ENCODE results near the gene B3GNT7. TPM values are rescaled to one million over a fixed set of nuclear protein-coding genes. Genes with fewer than 3 reads are reported as not detected.
A peak's percentile ranks its signal among the peaks of the same experiment; 100 is the strongest.
"Not testable (repeated sequence)": the region's sequence is repeated elsewhere in the genome, so short reads cannot be mapped to it uniquely, and the experiment has no call there.

B3GNT7 gene
- polyA plus RNA-seq, 1 donor, result 0.68 TPM

- DNase-seq, result no peak
Measured at GRCh38 chr2:231386446-231386845, 9.1 kb upstream of the B3GNT7 start.

GRCh38 chr2:231387904-231388724, 7.4 kb upstream of the B3GNT7 start:
- DNase-seq, result peak; percentile 48

- no peak for DNase-seq
Measured at GRCh38 chr2:231388725-231389346, 6.7 kb upstream of the B3GNT7 start.

- no peak for DNase-seq
Measured at GRCh38 chr2:231390667-231391066, 4.8 kb upstream of the B3GNT7 start.

GRCh38 chr2:231391981-231392380, 3.5 kb upstream of the B3GNT7 start:
- no peak for DNase-seq

GRCh38 chr2:231392431-231393148, 2.9 kb upstream of the B3GNT7 start:
- no peak for DNase-seq

- no peak for DNase-seq
Measured at GRCh38 chr2:231393149-231394131, 2.1 kb upstream of the B3GNT7 start.

GRCh38 chr2:231394211-231395141, 1.0 kb upstream of the B3GNT7 start:
- DNase-seq, result no peak

- DNase-seq, result no peak
Measured at GRCh38 chr2:231396058-231396821, 730 bp downstream of the B3GNT7 start.

- no peak for DNase-seq
Measured at GRCh38 chr2:231397011-231397927, 1.8 kb downstream of the B3GNT7 start.

- no peak for DNase-seq
Measured at GRCh38 chr2:231397928-231398294, 2.4 kb downstream of the B3GNT7 start.

- DNase-seq, result no peak
Measured at GRCh38 chr2:231398585-231398984, 3.1 kb downstream of the B3GNT7 start.

GRCh38 chr2:231399046-231399852, 3.7 kb downstream of the B3GNT7 start:
- DNase-seq, result no peak

GRCh38 chr2:231399853-231400680, 4.6 kb downstream of the B3GNT7 start:
- DNase-seq, result peak; percentile 51

GRCh38 chr2:231400681-231401080, 5.2 kb downstream of the B3GNT7 start:
- DNase-seq, result not testable (repeated sequence)

GRCh38 chr2:231401101-231401500, 5.6 kb downstream of the B3GNT7 start:
- not testable (repeated sequence) for DNase-seq

All from hindlimb muscle (tissue), 1 donor.